RWPE1 (cell line): Measurements from ENCODE around the gene EPS15.

ENCODE experiments used
- CTCF ChIA-PET: fragments of 350-600 bp; sonication (Branson Sonifier 250); formaldehyde crosslinking; extraction: SDS; loops from one replicate; lab custom pipeline; 2021; lab: Yijun Ruan, JAX
- POLR2A ChIA-PET: fragments of 400-600 bp; formaldehyde crosslinking; extraction: SDS; loops from one replicate; lab custom pipeline; 2020; ENCODE audit warnings: antibody characterized with exemption; ENCODE audit not compliant: low non-redundant PET; lab: Yijun Ruan, JAX
- DNase-seq: peaks from one replicate; pipeline ENCODE4 v3.0.0; 2012; ENCODE audit warnings: low spot score
- H3K27ac ChIP-seq: fragments of 450-650 bp; 2 replicates; pipeline ENCODE4 v1.5.1; 2017
- TF ChIP-seq, protein P1 (sequence below): fragments of 450-650 bp; conservative IDR thresholded peaks from 2 replicates; pipeline ENCODE4 v1.5.1; 2017; ENCODE audit warnings: low read depth, mild to moderate bottlenecking

EPS15 gene

DNA sequence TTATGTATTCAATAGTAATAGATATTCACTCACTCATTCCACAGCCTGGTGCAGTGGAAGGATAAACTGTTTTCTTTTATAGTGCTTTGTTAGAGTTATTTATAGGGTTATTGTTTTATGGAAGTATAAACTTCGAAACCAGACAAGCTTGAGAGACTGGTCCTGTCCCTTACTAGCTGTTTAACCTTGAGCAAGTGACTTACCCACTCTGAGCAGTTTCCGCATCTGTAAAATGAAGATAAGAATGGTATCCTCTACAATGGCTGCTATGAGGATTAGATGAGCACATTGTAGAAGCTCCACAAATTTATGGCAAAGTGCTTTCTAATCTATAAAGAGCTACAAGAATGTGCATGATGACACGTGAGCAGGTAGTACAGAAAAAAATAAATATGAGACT, 30.8 kb upstream of the EPS15 start:
- POLR2A ChIA-PET, result no interaction called here
- CTCF ChIA-PET, result interaction anchor here (0.7 kb wide), 1 partner anchor 31 kb away, joined by 4 read pairs; the partner anchor contains the start of gene EPS15
- no peak for DNase-seq
- TF ChIP-seq, protein P1, sequence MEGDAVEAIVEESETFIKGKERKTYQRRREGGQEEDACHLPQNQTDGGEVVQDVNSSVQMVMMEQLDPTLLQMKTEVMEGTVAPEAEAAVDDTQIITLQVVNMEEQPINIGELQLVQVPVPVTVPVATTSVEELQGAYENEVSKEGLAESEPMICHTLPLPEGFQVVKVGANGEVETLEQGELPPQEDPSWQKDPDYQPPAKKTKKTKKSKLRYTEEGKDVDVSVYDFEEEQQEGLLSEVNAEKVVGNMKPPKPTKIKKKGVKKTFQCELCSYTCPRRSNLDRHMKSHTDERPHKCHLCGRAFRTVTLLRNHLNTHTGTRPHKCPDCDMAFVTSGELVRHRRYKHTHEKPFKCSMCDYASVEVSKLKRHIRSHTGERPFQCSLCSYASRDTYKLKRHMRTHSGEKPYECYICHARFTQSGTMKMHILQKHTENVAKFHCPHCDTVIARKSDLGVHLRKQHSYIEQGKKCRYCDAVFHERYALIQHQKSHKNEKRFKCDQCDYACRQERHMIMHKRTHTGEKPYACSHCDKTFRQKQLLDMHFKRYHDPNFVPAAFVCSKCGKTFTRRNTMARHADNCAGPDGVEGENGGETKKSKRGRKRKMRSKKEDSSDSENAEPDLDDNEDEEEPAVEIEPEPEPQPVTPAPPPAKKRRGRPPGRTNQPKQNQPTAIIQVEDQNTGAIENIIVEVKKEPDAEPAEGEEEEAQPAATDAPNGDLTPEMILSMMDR, result no peak
- no peak overlapping the region for H3K27ac ChIP-seq

DNA sequence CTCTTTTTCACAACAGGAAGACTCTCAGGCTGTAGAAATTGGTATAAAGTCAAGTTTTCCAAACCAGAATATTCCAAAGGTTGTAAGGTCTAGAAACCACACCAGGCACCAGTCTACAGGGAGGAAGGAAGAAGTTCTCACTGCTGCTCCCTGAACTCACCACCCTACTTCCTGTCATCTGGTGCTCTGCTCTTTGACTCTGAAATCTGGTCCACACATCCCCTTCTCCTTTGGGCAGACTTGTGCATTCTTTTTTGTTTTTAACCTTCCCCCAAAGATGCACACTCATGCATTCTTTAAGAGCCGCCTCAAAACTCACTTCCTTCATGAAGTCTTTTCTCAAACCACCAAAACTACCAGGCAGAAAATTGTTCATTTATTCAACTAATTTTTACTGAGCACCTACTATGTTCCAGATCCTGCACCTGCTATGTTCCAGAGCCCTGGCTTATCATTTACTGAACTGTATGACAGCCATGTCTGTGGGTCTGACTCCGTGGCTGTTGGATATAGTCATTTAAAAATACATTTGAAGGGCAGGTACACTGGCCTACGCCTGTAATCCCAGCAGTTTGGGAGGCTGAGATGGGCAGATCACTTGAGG, 30.1 kb upstream of the EPS15 start:
- ChIA-PET CTCF (interaction anchor here (0.7 kb wide), 1 partner anchor 30 kb away, joined by 4 read pairs; the partner anchor contains the start of gene EPS15), POLR2A (no interaction called here)
- TF ChIP-seq, protein P1, result no peak
- no peak for DNase-seq
- H3K27ac ChIP-seq, result no peak overlapping the region

DNA sequence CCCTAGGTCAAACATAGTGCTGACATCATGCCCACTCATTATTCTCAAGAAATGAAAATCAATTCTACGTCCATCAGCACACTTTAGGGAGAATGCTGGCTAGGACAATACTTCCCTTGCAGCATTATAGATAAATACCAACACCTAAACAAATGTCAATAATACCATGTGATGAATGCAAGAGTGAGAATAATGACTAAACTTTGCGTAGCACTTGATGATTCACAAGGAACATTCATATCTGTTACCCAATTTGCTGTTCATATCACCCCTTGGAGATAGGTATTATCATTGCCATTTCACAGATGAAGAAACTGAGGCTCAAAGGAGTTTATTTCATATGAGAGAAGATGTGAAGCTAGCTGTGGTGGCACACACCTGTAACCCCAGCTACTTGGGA, 24.8 kb upstream of the EPS15 start:
- ChIA-PET POLR2A (interaction anchor here (0.5 kb wide), 1 partner anchor 11 kb away, joined by 3 read pairs; no protein-coding TSS in a partner anchor), CTCF (no interaction called here)
- TF ChIP-seq, protein P1, result no peak
- no peak overlapping the region for H3K27ac ChIP-seq
- peak; percentile 52 for DNase-seq

DNA sequence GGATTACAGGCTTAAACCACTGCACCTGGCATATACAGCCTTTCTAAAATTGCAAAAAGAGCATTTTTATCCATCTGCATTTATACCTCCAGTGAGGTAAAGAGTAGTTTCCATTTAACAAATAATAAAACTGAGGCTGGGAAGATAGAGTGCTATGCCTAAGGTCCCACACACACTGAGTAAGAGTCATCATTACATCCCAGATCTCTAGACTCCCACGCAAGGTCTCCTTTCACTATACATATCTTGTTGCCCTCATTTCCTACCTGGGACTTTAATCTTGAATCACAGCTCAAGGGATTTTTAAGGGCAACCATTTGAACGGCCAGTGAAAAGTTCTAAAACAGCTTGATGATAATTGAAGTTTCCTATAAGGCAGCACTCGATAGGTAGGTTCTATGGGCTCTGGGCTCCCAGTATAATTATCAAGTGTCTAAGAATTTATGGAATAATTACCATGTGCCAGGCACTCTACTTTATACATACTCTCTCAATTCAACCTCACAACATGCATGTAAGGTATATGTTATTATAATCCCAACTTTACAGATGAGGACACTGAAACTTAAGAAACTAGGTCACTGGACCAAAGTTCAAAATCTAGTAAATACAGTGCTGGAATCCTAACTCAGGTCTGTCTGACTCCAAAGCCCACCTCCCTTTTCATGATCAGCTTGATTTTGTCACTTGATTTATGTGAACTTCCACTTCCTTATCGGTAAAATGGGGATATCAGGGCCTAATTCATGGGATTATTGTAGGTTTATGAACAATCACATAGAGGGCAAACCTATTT, 23.3 kb upstream of the EPS15 start:
- TF ChIP-seq, protein P1, result no peak
- no peak for DNase-seq
- H3K27ac ChIP-seq, result no peak overlapping the region
- CTCF ChIA-PET, result interaction anchor here (1.2 kb wide), 1 partner anchor 27 kb away, joined by 3 read pairs; no protein-coding TSS in a partner anchor
- POLR2A ChIA-PET, result no interaction called here

DNA sequence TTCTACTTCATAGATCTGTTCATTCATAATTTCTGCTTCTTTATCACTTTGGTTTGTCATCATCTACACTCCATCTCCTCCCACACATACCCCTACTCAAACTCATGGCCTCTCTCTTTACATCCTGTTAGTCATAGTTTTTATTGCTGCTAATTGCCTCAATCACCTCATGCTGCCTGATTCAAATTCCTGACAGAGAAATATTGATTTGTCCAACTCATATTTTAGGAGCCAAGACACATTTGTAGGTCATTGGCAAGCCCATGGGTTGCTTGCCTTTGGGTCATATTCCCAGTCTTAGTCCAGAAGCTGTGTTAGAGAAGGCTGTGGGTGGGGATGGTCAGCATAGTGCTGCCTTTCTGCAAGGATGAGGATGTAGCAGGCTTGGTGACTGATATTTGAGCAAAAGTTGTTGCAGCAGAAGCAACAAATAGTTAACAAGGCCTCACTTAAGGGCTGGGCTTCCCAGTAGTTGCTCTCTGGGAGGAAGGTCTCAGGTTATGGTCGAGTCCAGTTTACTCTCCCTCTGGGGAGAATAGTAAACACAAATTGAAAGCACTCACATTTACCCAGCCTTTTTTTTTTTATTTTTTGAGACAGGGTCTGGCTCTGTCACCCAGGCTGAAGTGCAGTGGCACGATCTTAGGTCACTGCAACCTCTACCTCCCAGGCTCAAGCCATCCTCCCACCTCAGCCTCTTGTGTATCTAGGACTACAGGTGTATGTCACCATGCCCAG, 22.4 kb upstream of the EPS15 start:
- H3K27ac ChIP-seq, result no peak overlapping the region
- peak; percentile 63 for DNase-seq
- CTCF ChIA-PET, result interaction anchor here (1.2 kb wide), 1 partner anchor 28 kb away, joined by 3 read pairs; no protein-coding TSS in a partner anchor
- POLR2A ChIA-PET, result no interaction called here
- TF ChIP-seq, protein P1, result no peak

DNA sequence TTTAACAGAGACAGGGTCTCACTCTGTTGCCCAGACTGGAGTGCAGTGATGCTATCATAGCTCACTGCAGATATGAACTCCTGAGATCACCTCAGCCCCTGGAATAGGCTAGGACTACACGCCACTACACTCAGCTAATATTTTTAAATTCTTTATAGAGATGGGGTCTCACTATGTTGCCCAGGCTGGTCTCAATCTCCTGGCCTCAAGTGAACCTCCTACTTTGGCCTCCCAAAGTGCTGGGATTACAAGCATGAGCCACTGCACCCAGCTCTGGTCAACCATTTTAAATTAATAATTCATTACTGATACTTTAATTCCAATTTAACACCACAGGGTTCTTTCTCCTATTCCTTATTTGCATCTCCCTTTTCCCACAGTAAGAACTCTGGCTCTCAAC, 18.5 kb upstream of the EPS15 start:
- no peak overlapping the region for H3K27ac ChIP-seq
- CTCF ChIA-PET, result interaction anchor here (0.7 kb wide), 1 partner anchor 64 kb away, joined by 3 read pairs; no protein-coding TSS in a partner anchor
- DNase-seq, result no peak
- POLR2A ChIA-PET, result no interaction called here
- TF ChIP-seq, protein P1, result no peak
